Caco-2 (cell line): ENCODE results near the gene CALR. TPM values are rescaled to one million over a fixed set of nuclear protein-coding genes. Genes with fewer than 3 reads are reported as not detected.
"Not testable (repeated sequence)": the region's sequence is repeated elsewhere in the genome, so short reads cannot be mapped to it uniquely, and the experiment has no call there.

Experiments
- BruUV-seq: library from RNA; stranded (reverse); fragments of 400-500 nt; replicated peaks from 2 replicates; lab custom pipeline; 2021; lab: Mats Ljungman, UMichigan
- CTCF ChIA-PET: fragments of 300-600 bp; sonication (Branson Sonifier 250); formaldehyde crosslinking; loops from one replicate; lab custom pipeline; 2022; ENCODE audit warnings: antibody characterized with exemption; lab: Charles Lee
- POLR2A ChIA-PET: fragments of 300-600 bp; sonication (Branson Sonifier 250); formaldehyde crosslinking; loops from one replicate; lab custom pipeline; 2022; ENCODE audit warnings: antibody characterized with exemption; lab: Charles Lee
- DNase-seq, 2 experiments: peaks; one replicate each; pipeline versions ENCODE4 v3.0.0 to v3.0.0-alpha.2; 2020 to 2022
- H3K27me3 ChIP-seq: replicated peaks from 2 replicates; pipeline ENCODE4 v1.6.0; 2011; ENCODE audit warnings: low read length; ENCODE audit not compliant: control insufficient read depth, insufficient read depth
- H3K36me3 ChIP-seq: 2 replicates; pipeline ENCODE4 v1.5.1; 2011; ENCODE audit warnings: low read length; ENCODE audit not compliant: control insufficient read depth, insufficient read depth
- H3K4me1 ChIP-seq: fragments of 250-450 bp; sonication (Bioruptor Pico); 2 replicates; pipeline ENCODE4 v1.5.1; 2020; ENCODE audit warnings: mild to moderate bottlenecking
- H3K4me3 ChIP-seq: 2 replicates; pipeline ENCODE4 v1.5.1; 2011; ENCODE audit warnings: low read depth, mild to moderate bottlenecking, control low read depth, low read length
- H3K9me3 ChIP-seq: fragments of 250-450 bp; sonication (Bioruptor Pico); 2 replicates; pipeline ENCODE4 v1.5.1; 2020; ENCODE audit warnings: mild to moderate bottlenecking, moderate library complexity
- H3K27ac Mint-ChIP-seq: one replicate; pipeline ENCODE4 v1.8.0; 2022; ENCODE audit warnings: mixed read lengths; ENCODE audit not compliant: unreplicated experiment
- H3K27me3 Mint-ChIP-seq: one replicate; pipeline ENCODE4 v1.8.0; 2022; ENCODE audit warnings: mixed read lengths; ENCODE audit not compliant: insufficient read depth, unreplicated experiment
- H3K36me3 Mint-ChIP-seq: one replicate; pipeline ENCODE4 v1.8.0; 2022; ENCODE audit warnings: mild to moderate bottlenecking, mixed read lengths; ENCODE audit not compliant: insufficient read depth, unreplicated experiment
- H3K4me1 Mint-ChIP-seq: one replicate; pipeline ENCODE4 v1.8.0; 2022; ENCODE audit warnings: low read depth, mixed read lengths; ENCODE audit not compliant: unreplicated experiment
- H3K4me3 Mint-ChIP-seq: one replicate; pipeline ENCODE4 v1.8.0; 2022; ENCODE audit warnings: mild to moderate bottlenecking, moderate library complexity, mixed read lengths; ENCODE audit not compliant: unreplicated experiment
- H3K9me3 Mint-ChIP-seq: one replicate; pipeline ENCODE4 v1.8.0; 2022; ENCODE audit warnings: mixed read lengths; ENCODE audit not compliant: unreplicated experiment
- intact Hi-C: fragments of 100-400 bp; cut with micrococcal nuclease; formaldehyde crosslinking; loops from one replicate; pipeline ENCODE4 v1.10.0; 2022; ENCODE audit not compliant: unreplicated experiment
- total RNA-seq: library from RNA; stranded (reverse); gene quantifications from 2 replicates; pipeline ENCODE4 v1.2.3, GENCODE V29; 2022
- TF ChIP-seq, protein P1 (sequence below), 2 experiments: fragments of 200-600 bp in 1 of 2; IDR thresholded peaks; 1 replicate in 1 of 2; 2 replicates in 1 of 2; pipeline versions ENCODE4 v1.5.1 to v1.8.0; 2011 to 2022; ENCODE audit warnings: antibody characterized with exemption in 1 of 2, control low read depth in 1 of 2, inconsistent platforms in 1 of 2, low read depth in 1 of 2, low read length in 1 of 2, mild to moderate bottlenecking in 1 of 2, moderate library complexity in 1 of 2; ENCODE audit not compliant: insufficient read depth in 1 of 2, severe bottlenecking in 1 of 2, unreplicated experiment in 1 of 2

Gene CALR
- total RNA-seq, 1 experiment from 2014 or later: 707 TPM

DNA sequence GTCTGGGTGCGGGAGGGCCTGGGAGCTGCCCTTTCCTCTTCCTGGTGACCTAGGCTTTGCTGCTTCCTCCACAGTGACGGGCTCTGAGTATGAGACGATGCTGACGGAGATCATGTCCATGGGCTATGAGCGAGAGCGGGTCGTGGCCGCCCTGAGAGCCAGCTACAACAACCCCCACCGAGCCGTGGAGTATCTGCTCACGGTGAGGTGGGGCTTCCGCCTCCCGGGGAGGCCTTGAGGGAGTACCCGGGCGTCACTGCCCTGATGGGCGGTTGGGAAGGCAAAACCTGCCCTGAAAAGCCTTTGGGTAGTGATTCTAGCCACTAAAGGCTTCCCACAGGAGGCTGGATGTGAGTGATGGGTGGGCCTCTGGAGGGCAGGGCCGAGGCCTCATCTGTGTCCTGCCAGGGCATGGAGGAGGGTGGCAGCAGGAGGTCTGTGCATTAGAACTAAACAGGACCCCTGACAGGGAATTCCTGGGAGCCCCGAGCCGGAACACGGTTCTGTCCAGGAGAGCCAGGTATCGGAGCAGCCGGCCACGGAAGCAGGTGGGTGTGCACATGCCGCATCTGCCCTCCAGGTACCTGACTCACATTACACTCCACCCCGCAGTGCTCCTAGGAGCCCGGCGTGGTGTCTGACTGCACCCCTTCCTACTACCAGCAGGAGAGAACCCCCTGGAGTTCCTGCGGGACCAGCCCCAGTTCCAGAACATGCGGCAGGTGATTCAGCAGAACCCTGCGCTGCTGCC is 10.4 kb downstream of the CALR start:
- no peak overlapping the region for H3K27ac Mint-ChIP-seq
- DNase-seq: no peak
- H3K4me3 Mint-ChIP-seq: no peak overlapping the region
- Histone ChIP-seq H3K36me3 (peaks cover 4% of the 10 kb centered on the region), H3K9me3 (no peaks in the 10 kb centered on the region), H3K27me3 (no peaks in the 10 kb centered on the region), H3K4me3 (no peak overlapping the region), H3K4me1 (peaks cover 8% of the 10 kb centered on the region)
- TF ChIP-seq, protein P1, sequence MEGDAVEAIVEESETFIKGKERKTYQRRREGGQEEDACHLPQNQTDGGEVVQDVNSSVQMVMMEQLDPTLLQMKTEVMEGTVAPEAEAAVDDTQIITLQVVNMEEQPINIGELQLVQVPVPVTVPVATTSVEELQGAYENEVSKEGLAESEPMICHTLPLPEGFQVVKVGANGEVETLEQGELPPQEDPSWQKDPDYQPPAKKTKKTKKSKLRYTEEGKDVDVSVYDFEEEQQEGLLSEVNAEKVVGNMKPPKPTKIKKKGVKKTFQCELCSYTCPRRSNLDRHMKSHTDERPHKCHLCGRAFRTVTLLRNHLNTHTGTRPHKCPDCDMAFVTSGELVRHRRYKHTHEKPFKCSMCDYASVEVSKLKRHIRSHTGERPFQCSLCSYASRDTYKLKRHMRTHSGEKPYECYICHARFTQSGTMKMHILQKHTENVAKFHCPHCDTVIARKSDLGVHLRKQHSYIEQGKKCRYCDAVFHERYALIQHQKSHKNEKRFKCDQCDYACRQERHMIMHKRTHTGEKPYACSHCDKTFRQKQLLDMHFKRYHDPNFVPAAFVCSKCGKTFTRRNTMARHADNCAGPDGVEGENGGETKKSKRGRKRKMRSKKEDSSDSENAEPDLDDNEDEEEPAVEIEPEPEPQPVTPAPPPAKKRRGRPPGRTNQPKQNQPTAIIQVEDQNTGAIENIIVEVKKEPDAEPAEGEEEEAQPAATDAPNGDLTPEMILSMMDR (IDR thresholded peaks at IDR 0.05; ENCODE audit: insufficient read depth in 1 of 2, low read depth in 1 of 2, low read length in 1 of 2, severe bottlenecking in 1 of 2, unreplicated experiment in 1 of 2): no peak
- POLR2A ChIA-PET: no interaction called here
- H3K9me3 Mint-ChIP-seq: no peaks in the 10 kb centered on the region
- H3K4me1 Mint-ChIP-seq: peaks cover 7% of the 10 kb centered on the region
- CTCF ChIA-PET: no interaction called here
- H3K27me3 Mint-ChIP-seq: no peaks in the 10 kb centered on the region
- peaks cover 97% of the 10 kb centered on the region for H3K36me3 Mint-ChIP-seq
- BruUV-seq: no TSS peak
- intact Hi-C loops: no loop called here

GRCh38 chr19:12949363-12950283 is 11.2 kb downstream of the CALR start:
- peaks cover 7% of the 10 kb centered on the region for H3K4me1 ChIP-seq
- H3K27me3 ChIP-seq: no peaks in the 10 kb centered on the region
- Mint-ChIP-seq H3K4me1 (peaks cover 6% of the 10 kb centered on the region), H3K9me3 (no peaks in the 10 kb centered on the region), H3K27ac (peak overlapping the region; percentile 75), H3K27me3 (no peaks in the 10 kb centered on the region), H3K36me3 (peaks cover 97% of the 10 kb centered on the region), H3K4me3 (peak overlapping the region; percentile 37)
- H3K36me3 ChIP-seq: peaks cover 4% of the 10 kb centered on the region
- no TSS peak for BruUV-seq
- H3K4me3 ChIP-seq: no peak overlapping the region
- POLR2A ChIA-PET: interaction anchor here (0.5 kb wide), 1 partner anchor 104 kb away, joined by 3 read pairs; no protein-coding TSS in a partner anchor
- intact Hi-C loops: no loop called here
- TF ChIP-seq, protein P1 (IDR thresholded peaks at IDR 0.05; ENCODE audit: insufficient read depth in 1 of 2, low read depth in 1 of 2, low read length in 1 of 2, severe bottlenecking in 1 of 2, unreplicated experiment in 1 of 2): no peak
- H3K9me3 ChIP-seq: no peaks in the 10 kb centered on the region
- no peak for DNase-seq
- CTCF ChIA-PET: interaction anchor here (0.6 kb wide), 1 partner anchor 146 kb away, joined by 3 read pairs; no protein-coding TSS in a partner anchor

- Mint-ChIP-seq H3K36me3 (peaks cover 96% of the 10 kb centered on the region), H3K4me1 (peaks cover 13% of the 10 kb centered on the region)
- H3K36me3 ChIP-seq, CTCF ChIA-PET, H3K27me3 Mint-ChIP-seq, H3K4me3 Mint-ChIP-seq, H3K9me3 Mint-ChIP-seq, H3K27me3 ChIP-seq, BruUV-seq, H3K9me3 ChIP-seq, DNase-seq, intact Hi-C loops, POLR2A ChIA-PET, H3K4me1 ChIP-seq, H3K4me3 ChIP-seq, H3K27ac Mint-ChIP-seq: not testable (repeated sequence)
These were observed 13.6 kb downstream of the CALR start for GRCh38 chr19:12952050-12952449.
